Activated naive CD8-positive, alpha-beta T cell treated with anti-CD3 and anti-CD28 coated beads, Interleukin-2, amount 50 U/mL, for 16 hours (primary cell): ENCODE results near the gene WFDC10B.
"Not testable (repeated sequence)": the region's sequence is repeated elsewhere in the genome, so short reads cannot be mapped to it uniquely, and the experiment has no call there.

ENCODE experiments used
- DNase-seq: peaks from one replicate; pipeline ENCODE4 v3.0.0-alpha.2; 2020; ENCODE audit warnings: low read depth, low spot score

WFDC10B gene

DNA sequence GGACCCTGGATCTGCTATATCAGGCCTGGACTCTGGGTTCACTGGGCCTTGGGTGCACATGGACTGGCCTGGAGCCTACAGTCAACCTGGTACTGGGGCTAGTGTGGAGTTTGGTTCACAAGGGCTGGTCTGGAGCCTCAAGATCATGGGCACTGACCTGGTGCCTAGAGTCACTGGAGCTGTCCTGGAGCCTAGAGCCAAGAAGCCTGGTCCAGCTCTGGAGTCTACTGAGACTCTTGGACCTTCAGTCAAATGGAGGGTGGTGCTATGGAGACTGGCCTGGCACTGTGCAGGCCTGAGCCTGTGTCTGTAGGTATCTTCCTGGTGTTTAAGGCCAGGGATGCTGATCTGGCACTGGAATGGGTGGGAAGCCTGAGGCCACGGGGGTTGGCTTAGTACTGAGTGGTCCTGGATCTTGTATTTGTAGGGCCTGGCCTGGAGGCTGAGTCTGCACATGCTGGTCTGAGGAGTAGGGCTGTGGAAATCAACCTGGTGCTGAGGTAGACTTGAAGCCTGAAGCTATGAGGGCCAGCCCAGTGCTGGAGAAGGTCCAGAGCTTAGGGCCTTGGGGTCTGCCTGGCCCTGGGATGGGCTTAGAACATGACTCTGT lies 57.3 kb downstream of the WFDC10B start:
- DNase-seq: no peak

DNA sequence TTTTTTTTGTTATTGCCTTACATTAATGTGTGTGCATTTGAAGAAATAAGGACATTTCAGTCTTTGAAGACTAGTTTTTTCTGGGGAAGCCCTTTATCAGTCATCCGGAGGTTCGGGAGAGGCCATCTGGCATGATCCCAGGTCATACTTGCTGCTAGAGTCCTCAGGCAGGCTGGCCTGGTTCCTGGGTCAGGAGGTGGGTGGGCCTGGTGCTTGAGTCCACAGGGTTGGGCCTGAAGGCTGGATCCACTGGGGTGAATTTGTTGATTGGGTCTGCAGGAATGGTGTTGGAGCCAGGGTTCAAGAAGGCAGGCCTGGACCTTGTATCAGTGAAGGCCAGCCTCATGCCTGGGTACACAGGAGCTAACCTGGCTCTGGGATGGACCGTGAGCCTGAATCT lies 57.9 kb downstream of the WFDC10B start:
- DNase-seq: no peak

DNA sequence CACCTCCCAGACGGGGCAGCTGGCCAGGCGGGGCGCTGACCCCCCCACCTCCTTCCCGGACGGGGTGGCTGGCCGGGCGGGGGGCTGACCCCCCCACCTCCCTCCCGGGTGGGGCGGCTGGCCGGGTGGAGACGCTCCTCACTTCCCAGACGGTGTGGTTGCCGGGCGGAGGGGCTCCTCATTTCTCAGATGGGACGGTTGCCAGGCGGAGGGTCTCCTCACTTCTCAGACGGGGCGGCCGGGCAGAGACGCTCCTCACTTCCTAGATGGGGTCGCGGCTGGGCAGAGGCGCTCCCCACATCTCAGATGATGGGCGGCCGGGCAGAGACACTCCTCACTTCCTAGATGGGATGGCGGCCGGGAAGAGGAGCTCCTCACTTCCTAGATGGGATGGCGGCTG lies 59.0 kb downstream of the WFDC10B start:
- DNase-seq: not testable (repeated sequence)

DNA sequence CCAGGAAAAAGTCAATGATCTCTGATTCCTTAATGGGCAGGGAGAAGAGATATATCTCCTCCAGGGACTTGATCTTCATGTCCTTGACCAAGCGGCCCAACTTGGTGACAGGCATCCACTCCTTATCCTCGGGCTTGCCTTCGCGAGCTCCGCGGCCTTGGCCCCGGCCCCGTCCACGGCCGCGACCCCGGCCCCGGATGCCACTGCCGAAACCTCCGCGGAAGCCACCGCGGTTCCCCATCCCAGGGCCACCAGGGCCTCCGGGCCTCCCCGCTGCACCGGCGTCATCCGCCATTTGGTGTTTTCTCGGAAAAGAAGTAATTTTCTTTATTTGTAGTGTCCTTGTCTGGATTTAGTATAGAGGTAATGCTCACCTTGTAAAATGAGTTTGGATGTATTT lies 63.7 kb downstream of the WFDC10B start:
- DNase-seq: not testable (repeated sequence)

DNA sequence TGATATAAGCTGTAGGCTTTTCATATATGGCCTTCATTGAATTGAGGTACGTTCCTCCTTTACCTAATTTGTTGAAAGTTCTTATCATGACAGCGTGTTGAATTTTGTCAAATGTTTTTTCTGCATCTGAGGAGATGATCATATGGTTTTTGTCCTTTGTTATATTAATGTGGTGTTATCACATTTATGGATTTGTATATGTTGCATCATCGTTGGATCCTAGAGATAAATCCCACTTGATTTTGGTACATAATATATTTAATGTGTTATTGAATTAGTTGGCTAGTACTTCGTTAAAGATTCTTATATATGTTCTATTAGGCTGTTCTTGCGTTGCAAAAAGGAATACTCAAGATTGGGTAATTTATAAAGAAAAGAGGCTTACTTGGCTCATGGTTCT lies 65.1 kb downstream of the WFDC10B start:
- no peak for DNase-seq

GRCh38 chr20:45636513-45636912 lies 68.3 kb downstream of the WFDC10B start:
- no peak for DNase-seq
